Endothelial cell of umbilical vein (primary cell): ENCODE measurements around the gene EIF2B5. TPM values are rescaled to one million over a fixed set of nuclear protein-coding genes. Genes with fewer than 3 reads are reported as not detected.

Experiments used
- BruUV-seq: library from RNA; stranded (reverse); fragments of 400-500 nt; replicated peaks from 2 replicates; lab custom pipeline; 2021; lab: Mats Ljungman, UMichigan
- CTCF ChIA-PET: fragments of 300-600, 350-600 bp; sonication (Branson Sonifier 250); formaldehyde crosslinking; loops from one replicate; lab custom pipeline; 2021; ENCODE audit warnings: antibody characterized with exemption, inconsistent platforms; lab: Charles Lee
- POLR2A ChIA-PET: fragments of 300-600, 350-600 bp; sonication (Branson Sonifier 250); formaldehyde crosslinking; loops from one replicate; lab custom pipeline; 2021; ENCODE audit warnings: antibody characterized with exemption, inconsistent platforms; lab: Charles Lee
- DNase-seq: peaks from one replicate; pipeline ENCODE4 v3.0.0-alpha.2; 2011; ENCODE audit warnings: low read depth, low spot score
- FAIRE-seq: peaks from 2 replicates; lab custom pipeline; 2011; peaks lifted over from hg19 to GRCh38; lab: Jason Lieb, UNC
- H2AFZ ChIP-seq: 2 replicates; pipeline ENCODE4 v1.6.0; 2012; ENCODE audit warnings: low read depth, low read length, control low read depth, inconsistent platforms
- H3K27ac ChIP-seq: 2 replicates; pipeline ENCODE4 v1.5.1; 2011; ENCODE audit warnings: low read depth, mild to moderate bottlenecking, control low read depth, low read length, moderate library complexity; ENCODE audit not compliant: insufficient read depth
- H3K27me3 ChIP-seq, 2 experiments: 2 replicates each; pipeline versions ENCODE4 v1.6.0 to v1.6.1; 2011; ENCODE audit warnings: low read length in 2 of 2, mixed read lengths in 1 of 2; ENCODE audit not compliant: control insufficient read depth in 2 of 2, insufficient read depth in 2 of 2
- H3K36me3 ChIP-seq, 2 experiments: 2 replicates in 1 of 2; 3 replicates in 1 of 2; pipeline ENCODE4 v1.5.1; 2011; ENCODE audit warnings: low read length in 2 of 2, mild to moderate bottlenecking in 1 of 2, moderate library complexity in 1 of 2; ENCODE audit not compliant: control insufficient read depth in 2 of 2, insufficient read depth in 2 of 2; ENCODE audit errors: extremely low read depth in 1 of 2
- H3K4me1 ChIP-seq: 3 replicates; pipeline ENCODE4 v1.5.1; 2011; ENCODE audit warnings: mild to moderate bottlenecking, low read length; ENCODE audit not compliant: control insufficient read depth, insufficient read depth; ENCODE audit errors: extremely low read depth
- H3K4me2 ChIP-seq: 2 replicates; pipeline ENCODE4 v1.6.1; 2011; ENCODE audit warnings: low read length, control low read depth, mixed read lengths; ENCODE audit not compliant: insufficient read depth
- H3K4me3 ChIP-seq, 3 experiments: fragments of 200-600 bp in 1 of 3; sonication (generic), shearing (Covaris generic) in 1 of 3; replicated peaks in 1 of 3; 2 replicates each; pipeline ENCODE4 v1.5.1; 2011 to 2016; ENCODE audit warnings: control low read depth in 3 of 3, low read length in 3 of 3, mild to moderate bottlenecking in 2 of 3, inconsistent platforms in 1 of 3, low read depth in 1 of 3, moderate library complexity in 1 of 3; ENCODE audit not compliant: insufficient read depth in 1 of 3
- H3K79me2 ChIP-seq: 2 replicates; pipeline ENCODE4 v1.6.0; 2012; ENCODE audit warnings: low read length, inconsistent platforms; ENCODE audit not compliant: control insufficient read depth, insufficient read depth
- H3K9ac ChIP-seq: replicated peaks from 2 replicates; pipeline ENCODE3; 2011; ENCODE audit warnings: low read length, control low read depth; ENCODE audit not compliant: insufficient read depth; ENCODE audit errors: extremely low read depth
- H3K9me1 ChIP-seq: replicated peaks from 3 replicates; pipeline ENCODE4 v1.6.0; 2011; ENCODE audit warnings: mild to moderate bottlenecking, low read length; ENCODE audit not compliant: control insufficient read depth, insufficient read depth; ENCODE audit errors: extremely low read depth
- H3K9me3 ChIP-seq: replicated peaks from 2 replicates; pipeline ENCODE4 v1.5.1; 2012; ENCODE audit warnings: low read length, inconsistent platforms; ENCODE audit not compliant: control insufficient read depth, insufficient read depth
- H4K20me1 ChIP-seq: replicated peaks from 2 replicates; pipeline ENCODE3; 2011; ENCODE audit warnings: mild to moderate bottlenecking, low read length; ENCODE audit not compliant: control insufficient read depth, insufficient read depth; ENCODE audit errors: extremely low read depth
- CTCF ChIP-seq, 2 donors: IDR thresholded peaks; 1 replicate in 1 of 2; 2 replicates in 1 of 2; pipeline ENCODE4 v1.5.1; 2011; ENCODE audit warnings: low read length in 2 of 2, mild to moderate bottlenecking in 2 of 2, moderate library complexity in 2 of 2, control low read depth in 1 of 2, inconsistent platforms in 1 of 2, low read depth in 1 of 2; ENCODE audit not compliant: insufficient read depth in 1 of 2; ENCODE audit errors: extremely low read depth in 1 of 2
- EZH2 ChIP-seq: IDR thresholded peaks from 2 replicates; pipeline ENCODE4 v1.6.1; 2012; ENCODE audit warnings: borderline replicate concordance, low read depth, mild to moderate bottlenecking, moderate library complexity, low read length, inconsistent platforms; ENCODE audit not compliant: severe bottlenecking
- FOS ChIP-seq: IDR thresholded peaks from 2 replicates; pipeline ENCODE4 v1.6.1; 2011; ENCODE audit warnings: mild to moderate bottlenecking, low read length, moderate library complexity, borderline replicate concordance; ENCODE audit not compliant: insufficient read depth
- GATA2 ChIP-seq: IDR thresholded peaks from 2 replicates; pipeline ENCODE4 v1.7.0; 2011; ENCODE audit warnings: low read depth, mild to moderate bottlenecking, moderate library complexity, mixed read lengths, low read length; ENCODE audit not compliant: insufficient read length, insufficient read depth
- JUN ChIP-seq: IDR thresholded peaks from 2 replicates; pipeline ENCODE4 v1.6.1; 2011; ENCODE audit warnings: borderline replicate concordance, low read depth; ENCODE audit not compliant: insufficient read length, insufficient read depth
- MAX ChIP-seq: IDR thresholded peaks from 2 replicates; pipeline ENCODE4 v1.6.1; 2011; ENCODE audit not compliant: insufficient read depth, insufficient read length
- MYC ChIP-seq: IDR thresholded peaks from one replicate; pipeline ENCODE4 v1.6.1; 2011; ENCODE audit warnings: mild to moderate bottlenecking, low read depth, low read length
- POLR2A ChIP-seq: IDR thresholded peaks from 2 replicates; pipeline ENCODE4 v1.6.1; 2012; ENCODE audit warnings: low read depth, mild to moderate bottlenecking, control low read depth, low read length
- POLR2AphosphoS5 ChIP-seq: IDR thresholded peaks from 2 replicates; pipeline ENCODE4 v1.6.1; 2012; ENCODE audit warnings: low read depth, mild to moderate bottlenecking, control low read depth, low read length, moderate library complexity; ENCODE audit not compliant: insufficient read depth
- dilution Hi-C: fragments of 300-500 bp; cut with MboI; formaldehyde crosslinking; loops from one replicate; pipeline ENCODE4 v1.15.0; 2019; ENCODE audit warnings: low sequenced_read_pairs; ENCODE audit not compliant: extremely low pct_ligation_motif_present
- intact Hi-C: fragments of 100-400 bp; cut with micrococcal nuclease; formaldehyde crosslinking; loops from one replicate; pipeline ENCODE4 v1.10.0; 2022
- polyA plus RNA-seq, 4 experiments: library from polyadenylated mRNA; depleted of rRNA in 3 of 4; stranded (reverse) in 3 of 4; unstranded in 1 of 4; fragments of >200 nt; gene quantifications; 2 replicates each; pipeline versions ENCODE4 v1.2.1 to v1.2.3, GENCODE V29; 2011 to 2012; ENCODE audit warnings: missing spikeins in 1 of 4
- total RNA-seq: library from RNA; stranded (reverse); gene quantifications from 2 replicates; pipeline ENCODE4 v1.2.3, GENCODE V29; 2021

EIF2B5 gene
- total and polyA plus RNA-seq, 2 donors (not counting 3 experiments of a cell fraction or from before 2014, with no cell fraction given): 42.7 to 44.7 TPM

- no peak overlapping the region for H3K27ac ChIP-seq
- H3K9me1 ChIP-seq: no peaks in the 10 kb centered on the region
- dilution Hi-C loops: no loop called here
- no TSS peak for BruUV-seq
- DNase-seq (peak; percentile 59), FAIRE-seq (peak; percentile 21)
- H3K36me3 ChIP-seq: no peaks in the 10 kb centered on the region
- intact Hi-C loops: no loop called here
- POLR2A ChIA-PET: no interaction called here
- no peaks in the 10 kb centered on the region for H3K79me2 ChIP-seq
- no peak overlapping the region for H3K4me3 ChIP-seq
- no peak overlapping the region for H2AFZ ChIP-seq
- TF ChIP-seq EZH2 (no peak), CTCF (IDR thresholded peaks at IDR 0.05; ENCODE audit: extremely low read depth in 1 of 2, insufficient read depth in 1 of 2, low read depth in 1 of 2, low read length in 2 of 2) (no peak), FOS (peak; percentile 69), MAX (no peak), MYC (no peak), JUN (peak; percentile 82), GATA2 (no peak), POLR2A (no peak), POLR2AphosphoS5 (no peak)
- H3K4me1 ChIP-seq: peaks cover 5% of the 10 kb centered on the region
- H3K9ac ChIP-seq: no peak overlapping the region
- no peak overlapping the region for H3K4me2 ChIP-seq
- H3K27me3 ChIP-seq: no peaks in the 10 kb centered on the region
- CTCF ChIA-PET: no interaction called here
- no peaks in the 10 kb centered on the region for H3K9me3 ChIP-seq
- no peaks in the 10 kb centered on the region for H4K20me1 ChIP-seq
Observed at GRCh38 chr3:184085389-184085852, 49.7 kb upstream of the EIF2B5 start.
